Measurements from ENCODE around the gene ANKRD17. TPM values are rescaled to one million over a fixed set of nuclear protein-coding genes. Genes with fewer than 3 reads are reported as not detected.

The ANKRD17 gene
- 71.8 and 80.9 TPM in 2 replicates for total RNA-seq

DNA sequence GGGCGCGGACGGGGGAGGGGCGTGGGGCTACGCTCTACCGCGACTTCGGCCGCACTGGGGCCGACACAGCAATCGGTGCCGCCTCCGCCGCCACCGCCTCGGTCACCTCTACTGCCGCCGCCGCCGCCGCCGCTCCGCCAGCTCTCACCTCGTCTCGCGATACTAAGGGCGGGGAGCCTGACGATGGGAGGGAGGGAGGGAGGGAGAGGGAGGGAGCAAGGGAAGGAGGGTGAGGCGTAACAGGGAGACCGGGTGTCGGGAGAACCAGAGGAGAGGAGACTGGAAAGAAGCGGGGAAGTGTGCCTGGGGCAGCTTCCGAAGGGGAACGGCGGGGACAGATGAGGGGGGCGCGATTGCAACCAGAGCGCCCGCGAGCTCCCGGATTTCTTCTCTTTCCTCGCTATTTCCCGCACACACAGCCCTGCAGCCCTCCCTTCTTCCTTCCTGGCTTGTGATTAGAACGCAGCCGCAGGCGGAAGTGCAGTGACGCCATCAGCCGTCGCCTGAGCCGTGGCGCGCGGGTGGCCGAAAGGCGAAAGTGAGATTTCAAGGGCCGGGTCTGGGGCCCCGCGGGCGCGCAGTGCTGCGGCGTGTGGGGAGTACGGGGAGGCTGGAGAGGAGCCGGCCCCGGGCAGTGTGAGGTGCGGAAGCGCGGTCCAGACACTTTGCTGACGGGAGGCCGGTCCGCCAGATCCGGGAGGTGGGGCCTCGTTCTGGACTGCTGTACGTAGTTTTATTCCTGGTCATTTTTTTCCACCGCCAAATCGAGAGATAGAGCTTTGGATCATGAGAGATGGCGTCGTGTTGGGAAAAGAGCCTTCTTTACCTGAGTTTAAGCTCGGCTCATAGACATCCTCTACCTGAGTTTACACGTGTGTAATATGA is at the start of gene ANKRD17:
Gene ANKRD17, minus strand, starts transcription at position 113 of the 885 bp plus-strand sequence. CDS start 130 bp downstream, outside the sequence.

DNA sequence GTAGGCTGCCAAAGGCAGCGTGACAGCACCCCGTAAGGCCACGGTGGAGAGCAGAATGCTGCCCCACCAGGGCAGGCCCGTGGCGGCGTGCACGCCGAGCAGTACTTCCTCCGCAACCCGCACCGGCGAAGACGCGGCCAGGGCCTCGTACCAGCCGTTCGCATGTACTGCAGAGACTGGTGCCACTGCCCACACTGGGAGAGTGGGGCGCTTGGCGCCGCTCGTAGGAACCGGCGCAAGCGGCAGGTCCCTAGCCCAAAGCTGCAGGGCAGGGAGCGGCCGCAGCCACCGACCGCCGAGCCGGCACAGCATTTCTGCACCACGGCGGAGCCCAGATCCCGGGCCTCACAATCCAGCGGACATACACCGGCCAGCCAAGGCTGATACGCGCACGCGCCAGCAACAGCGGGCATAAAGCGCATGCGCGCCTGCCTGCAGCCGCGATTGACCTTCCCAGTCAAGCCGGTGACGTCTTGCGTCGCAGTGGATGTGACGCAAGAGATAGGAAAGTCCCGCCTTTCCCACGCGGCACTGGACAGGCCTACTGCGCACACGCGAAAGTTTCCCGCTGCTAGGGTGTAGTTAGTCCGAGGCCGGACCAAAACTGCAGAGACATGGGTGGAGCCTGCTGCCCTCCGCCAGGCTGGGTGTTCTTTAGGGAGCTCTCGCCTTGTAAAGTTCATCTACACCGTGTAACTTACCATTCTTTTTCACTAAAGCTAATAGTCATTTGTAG is 189.1 kb downstream of the ANKRD17 start, which contains the start of gene COX18:
Gene COX18, minus strand, starts transcription at position 379 of the 736 bp plus-strand sequence. Its CDS starts 67 bp downstream, at position 312.

Other genes with a start within 250 kb of the ANKRD17 start
- 25.7 and 27.1 TPM in 2 replicates for gene COX18, start 189.1 kb downstream of the ANKRD17 start, total RNA-seq
- not detected in 2 replicates for gene ALB, start 145.5 kb upstream of the ANKRD17 start, total RNA-seq
- gene AFP, start 177.4 kb upstream of the ANKRD17 start, total RNA-seq: 0.46 and 1.1 TPM in 2 replicates
- not detected in 2 replicates for gene AFM, start 222.9 kb upstream of the ANKRD17 start, total RNA-seq